ENCODE measurements around the gene FGR.
"Not testable (repeated sequence)": the region's sequence is repeated elsewhere in the genome, so short reads cannot be mapped to it uniquely, and the experiment has no call there.

FGR gene

DNA sequence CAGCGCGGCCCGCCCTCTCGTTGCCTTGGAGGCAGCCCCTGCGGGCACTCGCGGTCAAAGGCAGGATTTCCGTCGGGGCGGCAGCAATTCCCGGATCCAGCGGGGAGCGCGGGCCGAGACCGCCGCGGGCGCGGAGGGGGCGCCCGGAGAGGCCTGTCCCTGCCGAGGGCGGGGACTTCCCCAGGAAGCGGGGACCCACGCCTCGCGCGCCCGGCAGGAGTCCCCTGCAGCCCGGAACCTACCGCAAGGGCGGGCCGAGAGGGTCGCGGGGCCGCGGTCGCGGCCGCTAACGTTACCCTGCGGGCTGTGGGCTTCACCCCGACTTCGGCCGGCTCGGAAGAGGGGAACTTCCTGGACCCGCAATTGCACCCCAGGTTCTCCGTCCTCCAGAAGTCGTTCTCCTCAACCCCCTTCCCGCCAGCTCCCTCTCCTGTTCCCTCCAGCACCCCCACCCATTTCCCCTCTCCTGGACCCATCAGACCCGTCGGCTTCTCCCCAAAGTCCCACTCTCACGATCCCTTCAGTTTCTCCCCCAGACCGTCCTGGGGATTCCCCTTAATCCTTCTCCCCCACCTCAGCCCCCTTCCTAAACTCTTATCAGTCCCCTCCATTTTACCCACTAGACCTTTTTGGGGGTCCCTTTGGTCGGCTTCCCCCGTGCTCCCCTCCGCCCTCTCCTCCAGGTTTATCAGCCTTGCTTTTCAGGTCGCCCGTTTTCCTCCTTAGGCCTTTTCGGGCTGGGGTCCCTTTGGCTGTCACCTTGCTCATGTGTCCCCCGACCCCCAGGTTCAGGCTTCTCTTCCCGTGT lies 604 bp downstream of the FGR start:
- DNase-seq = peak in 1 of 2 donors; percentile 20

DNA sequence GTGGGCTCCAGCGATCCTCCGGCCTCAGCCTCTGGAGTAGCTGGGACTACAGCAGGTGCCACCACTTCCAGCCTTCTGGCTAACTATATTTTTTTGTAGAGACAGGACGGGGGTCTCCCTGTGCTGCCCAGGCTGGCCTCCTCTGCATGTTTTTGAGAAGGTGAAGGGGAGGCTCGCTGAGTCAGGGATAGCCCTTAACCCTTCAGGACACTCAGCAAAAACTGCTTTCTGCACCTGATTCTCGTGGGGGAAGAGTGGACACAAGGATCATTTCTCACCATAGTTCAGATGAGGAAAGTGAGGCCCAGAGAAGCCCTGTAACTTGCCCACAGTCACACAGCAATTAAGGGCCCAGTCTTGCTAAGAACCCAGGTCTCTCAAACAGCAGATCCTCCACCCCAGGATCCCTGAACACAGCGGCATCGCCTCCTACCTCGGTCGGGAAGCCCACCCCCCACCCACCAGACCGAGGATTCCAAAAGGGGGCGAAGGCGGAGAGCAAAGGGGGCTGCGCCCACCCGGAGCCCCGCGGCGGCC lies 1.3 kb downstream of the FGR start:
- no peak for DNase-seq

DNA sequence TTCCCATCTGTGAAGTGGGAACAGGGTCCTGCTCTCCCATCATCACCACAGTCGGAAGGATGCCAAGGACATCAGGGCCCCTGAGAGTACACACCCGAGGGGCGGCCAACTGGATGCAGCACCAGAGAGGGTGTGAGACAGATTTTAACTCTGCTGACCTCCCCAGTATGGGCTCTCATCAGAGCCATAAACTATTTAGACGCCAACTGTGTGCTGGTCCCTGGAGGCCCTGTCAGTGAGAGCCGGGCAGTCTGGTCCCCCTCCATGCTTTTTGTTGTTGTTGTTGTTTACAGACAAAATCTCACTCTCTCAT lies 1.7 kb downstream of the FGR start:
- no peak for DNase-seq

DNA sequence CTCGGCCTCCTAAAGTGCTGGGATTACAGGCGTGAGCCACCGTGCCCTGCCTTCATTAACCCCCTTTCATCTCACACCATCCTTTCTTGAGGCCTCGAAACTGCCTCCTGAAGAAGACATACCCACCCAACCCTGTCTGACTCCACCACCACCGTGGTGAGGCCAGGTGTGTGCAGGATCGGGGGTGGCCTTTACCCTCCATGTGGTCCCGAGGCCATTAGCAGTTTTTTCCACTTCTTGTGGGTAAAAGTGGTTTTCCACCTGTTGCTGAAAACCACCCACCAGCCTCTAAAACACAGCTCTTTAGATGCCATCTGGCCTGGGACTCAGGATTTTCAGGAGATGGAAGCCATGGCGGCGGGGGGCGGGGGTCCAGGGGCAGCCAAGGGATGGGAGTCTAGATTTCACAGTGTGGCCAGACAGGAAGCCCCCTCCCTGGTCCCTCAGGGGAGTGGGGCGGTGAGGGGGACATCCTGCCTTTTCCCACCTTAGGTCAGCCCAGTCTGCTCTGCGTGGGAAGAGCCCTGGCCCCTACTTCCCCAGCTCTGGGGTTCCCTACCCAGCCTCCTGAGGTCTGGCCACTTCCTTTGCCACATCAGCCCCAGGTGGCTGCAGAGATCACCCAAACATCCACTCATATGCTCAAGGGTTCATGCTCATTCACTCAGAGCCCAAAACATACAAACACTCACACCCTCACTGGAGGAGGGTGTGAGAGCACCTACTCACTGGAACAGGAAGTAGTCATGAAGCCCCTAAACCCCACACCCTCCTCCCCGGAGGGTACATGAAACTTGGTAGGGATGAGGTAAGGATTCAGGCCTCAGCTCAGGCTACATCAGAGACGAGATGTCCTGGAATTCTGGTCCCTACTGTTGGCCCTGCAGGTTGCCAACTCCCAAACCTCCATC lies 2.3 kb downstream of the FGR start:
- no peak for DNase-seq

DNA sequence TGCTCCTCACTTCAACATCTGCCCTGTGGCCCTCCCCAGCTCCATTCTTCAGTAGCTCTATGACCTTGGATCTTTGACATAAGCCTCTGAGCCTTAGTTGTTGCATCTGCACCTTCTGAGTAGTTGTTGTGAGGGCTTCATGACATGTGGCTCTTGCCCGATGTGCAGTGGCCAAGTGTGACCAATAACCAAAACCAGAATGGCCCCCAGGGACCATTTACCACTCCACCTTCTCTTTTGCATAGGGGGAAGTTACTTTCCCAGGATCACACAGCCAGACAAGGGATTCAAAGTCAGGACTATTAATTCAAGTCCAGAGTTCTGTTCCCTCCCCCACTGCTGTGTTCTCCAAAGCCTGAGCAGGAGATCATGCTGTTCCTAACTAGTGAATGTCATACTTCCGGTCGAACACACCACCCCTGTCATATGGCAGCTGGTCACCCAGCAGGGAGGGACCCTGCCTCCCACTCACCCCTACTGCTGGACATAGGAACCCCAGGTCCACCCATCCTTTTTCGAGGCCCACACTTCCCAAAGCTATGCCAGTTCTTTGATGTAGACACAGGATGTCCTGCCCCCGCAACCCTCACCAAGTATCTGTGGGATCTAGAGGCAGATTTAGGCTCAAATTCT lies 4.0 kb downstream of the FGR start:
- no peak for DNase-seq

DNA sequence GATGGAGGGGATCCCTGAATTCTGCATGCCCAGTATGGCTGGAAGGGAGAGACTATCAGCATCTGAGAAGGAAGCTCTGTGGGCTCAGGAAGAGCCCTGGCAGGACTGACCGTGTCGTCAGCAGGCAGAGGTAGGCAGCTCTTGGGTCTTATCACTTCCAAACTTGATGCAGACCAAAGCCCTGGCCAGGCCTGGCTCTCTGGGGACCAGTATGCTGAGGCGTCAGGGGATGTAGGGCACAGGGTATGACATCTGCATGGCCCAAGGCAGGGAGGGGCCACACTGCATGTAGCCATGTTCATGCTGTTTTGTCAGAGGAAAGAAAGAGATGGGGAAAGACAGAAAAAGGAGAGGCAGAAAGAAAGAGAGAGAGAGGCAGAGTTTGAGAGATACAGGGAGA lies 6.3 kb downstream of the FGR start:
- DNase-seq = no peak

DNA sequence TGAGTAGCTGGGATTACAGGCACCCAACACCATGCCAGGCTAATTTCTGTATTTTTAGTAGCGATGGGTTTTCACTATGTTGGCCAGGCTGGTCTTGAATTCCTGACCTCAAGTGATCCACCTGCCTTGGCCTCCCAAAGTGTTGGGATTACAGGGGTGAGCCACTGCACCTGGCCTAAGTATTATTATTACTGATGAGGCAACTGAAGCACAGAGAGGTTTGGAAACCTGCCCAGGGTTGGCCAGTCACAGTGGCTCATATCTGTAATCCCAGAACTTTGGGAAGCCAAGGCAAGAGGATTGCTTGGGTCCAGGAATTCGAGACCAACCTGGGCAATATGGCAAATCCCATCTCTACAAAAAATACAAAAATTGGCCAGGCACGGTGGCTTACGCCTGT lies 7.3 kb downstream of the FGR start:
- not testable (repeated sequence) for DNase-seq

DNA sequence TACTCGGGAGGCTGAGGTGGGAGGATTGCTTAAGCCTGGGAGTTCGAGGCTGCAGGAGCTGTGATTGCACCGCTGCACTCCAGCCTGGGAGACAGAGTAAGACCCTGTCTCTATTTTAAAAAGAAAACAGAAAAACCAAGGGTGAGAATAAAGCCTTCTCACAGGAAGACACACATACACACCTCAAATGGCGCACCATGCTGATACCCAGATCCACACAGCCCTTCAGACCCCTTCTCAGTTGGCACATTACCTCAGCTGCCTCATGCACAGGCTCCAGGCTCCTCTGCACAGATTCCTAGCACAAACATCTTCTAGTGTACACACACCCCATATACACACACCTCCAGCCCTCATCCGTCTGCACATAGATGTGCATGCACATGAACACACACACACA lies 7.9 kb downstream of the FGR start:
- DNase-seq = no peak

DNA sequence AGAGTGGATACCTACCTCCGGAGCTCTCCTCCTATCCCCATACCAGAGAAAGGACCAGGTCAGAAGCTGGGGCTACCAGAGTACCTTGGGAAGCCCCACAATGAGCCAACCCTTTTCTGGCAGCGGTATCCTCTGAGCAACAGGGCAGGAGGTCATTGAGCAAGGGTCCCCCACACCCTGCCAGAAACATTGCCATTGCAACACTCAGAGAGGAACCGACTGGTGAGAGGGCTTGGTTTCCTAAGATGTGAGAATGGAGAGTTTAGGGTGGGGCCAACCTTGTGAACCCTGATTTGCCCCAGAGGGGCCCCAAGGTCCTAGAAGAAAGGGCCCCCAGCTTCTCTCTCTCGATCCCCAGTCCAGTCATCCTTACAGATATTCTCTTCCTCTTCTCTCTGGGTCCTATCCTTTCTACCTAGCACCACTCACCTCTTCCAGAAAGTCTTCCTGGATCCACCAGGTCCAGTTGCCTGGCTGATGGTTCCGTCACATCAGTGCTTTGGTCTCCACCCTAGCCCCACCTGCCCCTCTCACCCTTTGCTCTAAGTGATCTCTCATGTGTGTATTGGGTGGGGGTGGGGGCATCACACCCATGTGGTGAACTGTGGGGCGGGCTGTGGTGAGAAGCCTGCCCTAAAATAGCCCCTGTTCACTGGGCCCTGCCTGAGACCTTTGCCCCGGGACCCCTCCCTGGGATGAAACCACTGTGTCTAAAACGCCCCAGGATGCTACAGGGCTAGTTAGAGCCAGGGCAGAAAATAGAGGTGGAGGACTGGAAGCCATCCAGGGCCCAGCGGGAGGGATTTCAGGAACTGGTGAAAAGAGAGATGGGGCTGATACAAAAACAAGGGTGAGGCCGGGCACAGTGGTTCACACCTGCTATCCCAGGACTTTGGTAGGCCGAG lies 8.7 kb downstream of the FGR start:
- DNase-seq = peak in 1 of 2 donors; percentile 51

DNA sequence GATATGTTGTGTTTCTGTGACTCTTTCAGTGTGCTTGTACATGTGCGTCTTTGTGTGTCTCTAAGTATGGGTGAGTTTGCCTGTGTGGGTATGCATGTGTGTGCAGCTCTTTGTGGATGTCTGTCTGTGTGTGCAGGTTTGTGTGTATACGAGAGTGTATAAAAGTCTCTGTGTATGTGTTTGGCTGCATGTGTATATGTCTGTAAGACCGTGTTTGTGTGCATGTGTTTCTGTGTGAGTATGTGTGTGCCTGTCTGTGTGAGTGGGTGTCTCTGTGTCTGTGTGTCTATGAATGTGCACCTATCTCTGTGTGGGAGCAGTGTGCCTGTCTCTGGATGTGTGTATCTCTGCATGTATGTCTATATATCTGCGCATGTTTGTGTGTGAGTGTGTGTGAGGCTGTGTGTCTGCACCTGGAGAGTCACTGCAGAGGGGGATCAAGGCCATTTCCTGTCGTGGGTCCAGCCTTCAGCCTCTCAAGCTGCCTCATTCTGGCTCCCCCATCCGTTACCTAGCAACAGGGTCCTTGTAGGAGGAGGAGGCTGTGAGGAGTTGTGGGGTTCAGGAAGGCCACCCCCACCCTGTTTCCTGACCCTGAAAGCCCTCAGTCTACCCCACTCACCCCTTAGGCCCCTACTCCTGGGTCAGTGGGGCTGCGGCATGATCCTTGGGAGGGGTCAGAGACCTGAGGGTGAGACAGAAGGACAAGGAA lies 10.4 kb downstream of the FGR start:
- DNase-seq = no peak

DNA sequence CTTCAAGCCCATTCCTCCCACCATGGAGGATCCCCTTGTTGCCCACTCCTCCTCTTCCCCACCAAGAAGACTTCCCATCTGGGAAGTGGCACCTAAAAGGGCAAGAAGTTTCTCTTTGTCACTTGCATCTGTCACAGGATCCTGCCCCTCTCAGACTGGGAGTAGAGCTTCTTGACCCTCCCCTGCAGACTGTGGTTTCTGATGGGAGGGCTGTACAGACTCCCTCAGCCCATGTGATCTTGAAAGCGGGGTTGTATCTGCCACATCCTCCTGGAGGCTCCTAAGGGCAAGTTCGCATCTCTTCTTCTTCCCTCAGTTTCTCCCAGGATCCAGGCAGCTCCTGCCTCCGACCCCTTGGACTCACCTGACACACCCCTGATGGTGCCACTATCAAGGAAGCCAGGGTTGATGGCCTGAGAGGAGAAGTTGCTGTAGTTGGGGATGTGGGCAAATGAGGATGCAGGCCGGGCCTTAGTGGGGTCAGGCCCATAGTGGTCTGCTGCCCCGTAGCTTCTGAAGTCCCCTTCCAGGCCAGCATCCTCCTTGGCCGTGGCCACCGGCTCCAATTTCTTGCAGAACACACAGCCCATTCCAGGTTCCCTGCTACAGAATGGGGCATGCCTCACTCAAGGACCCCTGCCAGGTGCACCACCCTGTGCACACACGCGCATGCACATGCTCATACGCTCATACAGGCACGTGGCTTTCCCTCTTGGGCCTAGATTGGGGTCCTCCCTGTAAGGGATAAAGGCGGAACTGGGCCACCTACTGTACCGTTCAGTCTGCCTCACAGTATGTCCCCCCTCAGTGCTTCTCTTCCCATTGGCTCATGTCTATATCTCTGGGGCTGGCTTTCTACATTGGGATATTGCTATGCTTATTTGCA lies 11.4 kb downstream of the FGR start:
- peak in 1 of 2 donors; percentile 45 for DNase-seq

DNA sequence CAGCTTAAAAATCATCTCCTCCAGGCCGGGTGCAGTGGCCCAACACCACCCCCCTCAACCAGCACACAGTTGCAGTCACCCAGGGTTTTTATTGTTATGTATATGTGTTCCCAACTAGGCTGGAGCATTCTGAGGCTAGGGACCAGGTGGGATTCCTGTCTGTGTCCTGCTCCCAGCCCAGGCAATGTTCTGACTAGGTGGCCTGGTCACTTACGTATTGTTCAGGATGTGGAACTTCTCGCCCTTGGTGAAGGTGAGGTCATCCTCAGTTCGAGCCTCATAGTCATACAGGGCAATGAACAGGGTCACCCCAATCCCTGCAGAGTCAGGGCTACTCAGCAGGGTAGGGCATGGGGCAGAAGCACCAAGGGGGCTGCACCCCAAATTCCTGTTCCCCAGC lies 12.2 kb downstream of the FGR start:
- DNase-seq = no peak

DNA sequence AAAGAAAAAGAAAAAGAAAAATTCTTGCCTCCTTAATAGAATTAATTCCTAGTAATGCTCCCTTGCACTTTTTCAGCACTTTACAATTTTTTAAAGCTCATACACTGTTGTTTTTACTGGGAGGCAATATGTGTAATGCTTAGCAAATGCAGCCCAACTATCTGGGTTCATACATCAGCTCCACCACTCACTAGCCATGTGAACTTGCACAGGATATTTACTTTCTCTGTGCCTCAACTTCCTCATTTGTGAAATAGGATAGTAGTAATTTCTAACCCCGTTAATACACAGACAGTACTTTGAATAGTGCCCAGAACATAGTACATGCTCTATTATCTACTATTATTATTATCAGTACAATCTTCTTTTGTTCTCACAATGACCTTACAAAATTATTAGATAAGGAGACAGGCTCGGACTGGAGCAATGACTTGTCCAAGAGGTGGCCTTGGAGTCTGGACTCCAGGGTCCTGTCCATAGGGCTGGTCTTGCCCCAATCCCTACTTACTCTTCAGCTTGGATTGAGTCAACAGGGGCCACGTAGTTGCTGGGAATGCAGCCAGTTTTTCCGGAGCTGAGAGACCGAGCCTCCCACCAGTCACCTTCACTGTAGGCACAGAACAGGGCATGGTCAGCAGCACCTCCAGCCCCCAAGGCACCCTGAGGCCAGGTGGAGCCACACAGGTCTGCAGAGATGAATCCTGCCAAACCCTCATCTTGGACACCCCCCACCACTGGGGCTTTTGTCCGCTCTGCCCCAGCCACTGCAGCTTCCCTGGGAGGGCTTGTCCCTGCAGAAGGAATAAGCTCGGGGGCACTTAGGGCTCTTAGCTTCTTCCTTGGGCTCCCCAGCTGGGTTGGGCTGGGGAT lies 13.7 kb downstream of the FGR start:
- no peak for DNase-seq

DNA sequence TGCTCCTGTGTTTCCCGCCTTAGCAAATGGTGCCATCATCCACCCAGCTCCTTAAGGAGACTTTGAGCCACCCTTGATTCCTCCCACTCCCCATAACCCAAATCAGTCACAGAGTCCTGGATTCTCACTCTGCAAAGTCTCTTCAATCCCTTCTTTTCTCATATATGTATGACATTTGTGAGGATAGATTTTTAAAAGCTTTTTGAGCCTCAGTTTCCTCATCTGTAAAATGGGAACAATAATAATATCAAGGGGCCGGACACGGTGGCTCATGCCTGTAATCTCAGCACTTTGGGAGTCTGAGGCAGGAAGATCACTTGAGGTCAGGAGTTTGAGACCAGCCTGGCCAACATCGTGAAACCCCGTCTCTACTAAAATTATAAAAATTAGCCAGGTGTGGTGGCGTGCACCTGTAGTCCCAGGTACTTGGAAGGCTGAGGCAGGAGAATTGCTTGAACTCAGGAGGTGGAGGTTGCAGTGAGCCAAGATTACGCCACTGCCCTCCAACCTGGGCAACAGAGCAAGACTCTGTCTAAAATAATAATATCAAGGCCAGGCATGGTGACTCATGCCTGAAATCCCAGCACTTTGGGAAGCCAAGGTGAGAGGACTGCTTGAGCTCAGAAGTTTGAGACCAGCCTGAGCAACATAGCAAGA lies 15.1 kb downstream of the FGR start:
- not testable (repeated sequence) for DNase-seq

DNA sequence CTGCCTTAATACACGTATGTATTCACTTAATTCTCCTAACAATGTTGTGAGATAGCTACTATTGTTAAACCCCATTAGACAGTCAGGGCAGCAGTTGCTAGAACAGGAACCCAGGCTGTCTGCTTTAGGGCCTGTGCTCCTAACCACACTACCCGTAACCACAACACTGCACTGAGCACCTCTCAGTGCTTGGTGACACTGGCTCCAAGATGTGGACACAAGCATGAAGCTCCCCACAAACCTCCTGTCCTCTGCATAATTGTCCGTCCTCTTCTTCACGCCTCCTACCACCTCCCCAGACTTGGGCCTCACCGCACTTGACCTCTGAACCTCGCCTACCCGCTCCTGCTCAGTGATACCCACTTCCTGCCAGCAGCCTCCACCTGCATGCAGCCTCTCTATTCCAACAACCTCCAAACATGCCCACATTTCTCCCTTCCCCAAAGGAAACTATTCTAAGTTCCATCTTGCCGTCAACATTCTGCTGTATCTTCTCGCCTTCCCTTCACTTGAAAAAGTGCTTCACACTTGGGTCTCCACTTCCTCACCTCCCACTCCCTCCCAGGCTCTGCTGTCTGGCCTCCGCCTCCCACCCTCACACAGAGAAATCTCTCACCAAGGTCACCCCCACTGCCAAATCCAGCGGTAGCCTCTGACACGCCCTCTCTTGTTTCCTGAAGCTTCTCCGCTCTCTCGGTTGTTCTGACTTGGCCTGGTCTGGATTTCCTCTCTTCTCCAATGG lies 16.5 kb downstream of the FGR start:
- peak in 1 of 2 donors; percentile 68 for DNase-seq

DNA sequence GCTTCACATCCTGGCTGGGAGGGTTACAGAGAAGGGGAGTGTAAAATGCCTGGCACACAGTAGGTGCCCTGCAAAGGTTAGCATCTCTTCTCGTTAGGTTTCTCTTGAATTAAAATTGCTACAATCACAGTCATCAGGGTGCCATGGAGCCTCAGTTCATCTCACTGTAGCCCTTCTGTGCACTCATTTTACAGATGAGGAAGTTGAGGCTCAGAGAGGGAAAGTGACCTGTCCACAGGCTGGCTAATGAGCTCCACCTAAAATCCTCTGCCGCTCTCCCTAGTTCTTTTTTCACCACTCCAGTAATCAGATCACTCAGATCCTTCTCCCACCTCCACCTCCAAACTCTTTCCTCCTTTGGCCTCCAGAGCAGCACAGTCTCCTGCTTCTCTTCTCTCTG lies 17.6 kb downstream of the FGR start:
- DNase-seq = no peak

DNA sequence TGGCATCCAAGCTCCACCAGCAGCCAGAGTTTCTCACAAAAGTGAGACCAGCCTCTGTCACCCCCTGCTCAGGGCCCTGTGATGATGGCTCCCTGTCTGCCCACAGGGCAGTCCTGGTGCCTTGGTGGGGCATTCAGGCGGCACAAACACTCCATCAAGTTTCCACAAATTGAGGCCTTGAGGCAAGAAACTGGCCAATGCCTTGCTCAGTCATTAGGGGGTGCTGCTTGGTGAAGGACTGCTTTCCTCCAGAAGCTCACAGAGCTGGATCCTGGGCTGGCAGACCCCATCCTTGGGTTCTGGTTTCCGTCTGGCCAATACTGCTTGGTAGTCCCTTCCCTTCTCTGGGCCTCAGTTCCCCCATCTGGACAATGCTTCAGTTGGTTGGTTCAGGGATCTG lies 18.5 kb downstream of the FGR start:
- DNase-seq = no peak
